Liver (tissue), 9 donors: ENCODE data around the gene KIAA0930. TPM values are rescaled to one million over a fixed set of nuclear protein-coding genes. Genes with fewer than 3 reads are reported as not detected.

Experiments
- DNase-seq: peaks from one replicate; pipeline ENCODE4 v3.0.0-alpha.2; 2017; ENCODE audit warnings: low spot score
- H3K27ac ChIP-seq, 2 donors: one replicate each; pipeline ENCODE4 v1.7.0; 2013; ENCODE audit warnings: inconsistent platforms in 2 of 2, low read length in 2 of 2, control low read depth in 1 of 2, low read depth in 1 of 2, mild to moderate bottlenecking in 1 of 2
- H3K27me3 ChIP-seq, 4 donors: one replicate each; pipeline versions ENCODE4 v1.6.1 to v1.7.0; 2013; ENCODE audit warnings: low read length in 3 of 4, inconsistent platforms in 1 of 4, mild to moderate bottlenecking in 1 of 4, moderate library complexity in 1 of 4; ENCODE audit not compliant: control insufficient read depth in 4 of 4, insufficient read depth in 4 of 4
- H3K36me3 ChIP-seq, 4 donors: one replicate each; pipeline versions ENCODE4 v1.6.1 to v1.7.0; 2013; ENCODE audit warnings: low read length in 3 of 4, mild to moderate bottlenecking in 3 of 4, low read depth in 1 of 4, moderate library complexity in 1 of 4; ENCODE audit not compliant: control insufficient read depth in 4 of 4, insufficient read depth in 3 of 4
- H3K4me1 ChIP-seq, 4 donors: one replicate each; pipeline versions ENCODE4 v1.6.1 to v1.7.0; 2013; ENCODE audit warnings: low read length in 3 of 4, mild to moderate bottlenecking in 3 of 4, moderate library complexity in 1 of 4; ENCODE audit not compliant: control insufficient read depth in 4 of 4, insufficient read depth in 4 of 4
- H3K4me3 ChIP-seq, 3 donors: one replicate each; pipeline versions ENCODE4 v1.6.1 to v1.7.0; 2013; ENCODE audit warnings: low read length in 3 of 3, control low read depth in 1 of 3, low read depth in 1 of 3, mild to moderate bottlenecking in 1 of 3
- H3K9ac ChIP-seq, 2 donors: one replicate each; pipeline ENCODE4 v1.7.0; 2013; ENCODE audit warnings: low read length in 2 of 2, mild to moderate bottlenecking in 2 of 2, moderate library complexity in 2 of 2, control low read depth in 1 of 2, low read depth in 1 of 2
- H3K9me3 ChIP-seq, 4 donors: one replicate each; pipeline versions ENCODE4 v1.6.1 to v1.7.0; 2013; ENCODE audit warnings: low read length in 3 of 4; ENCODE audit not compliant: control insufficient read depth in 4 of 4
- EGR1 ChIP-seq, 2 donors: IDR thresholded peaks; 2 replicates each; pipeline ENCODE4 v1.6.1; 2016 to 2018; ENCODE audit warnings: antibody characterized with exemption in 2 of 2, low read depth in 2 of 2
- FOXA1 ChIP-seq: IDR thresholded peaks from 2 replicates; pipeline ENCODE4 v1.6.1; 2016; ENCODE audit warnings: antibody characterized with exemption
- GABPA ChIP-seq, 2 donors: IDR thresholded peaks in 1 of 2; conservative IDR thresholded peaks in 1 of 2; 2 replicates each; pipeline ENCODE4 v1.6.1; 2016; ENCODE audit warnings: antibody characterized with exemption in 2 of 2, mild to moderate bottlenecking in 1 of 2, moderate library complexity in 1 of 2
- HNF4A ChIP-seq, 2 donors: conservative IDR thresholded peaks; 2 replicates each; pipeline ENCODE4 v1.6.1; 2016; ENCODE audit warnings: antibody characterized with exemption in 2 of 2, mild to moderate bottlenecking in 2 of 2
- HNF4G ChIP-seq: IDR thresholded peaks from 2 replicates; pipeline ENCODE4 v1.6.1; 2016; ENCODE audit warnings: antibody characterized with exemption
- JUND ChIP-seq, 2 donors: IDR thresholded peaks; 2 replicates each; pipeline ENCODE4 v1.6.1; 2016; ENCODE audit warnings: antibody characterized with exemption in 2 of 2
- NR2F2 ChIP-seq: IDR thresholded peaks from 2 replicates; pipeline ENCODE4 v1.6.1; 2016; ENCODE audit warnings: antibody characterized with exemption
- RAD21 ChIP-seq, 2 donors: IDR thresholded peaks; 2 replicates each; pipeline ENCODE4 v1.6.1; 2016; ENCODE audit warnings: antibody characterized with exemption in 2 of 2, mild to moderate bottlenecking in 2 of 2
- RXRA ChIP-seq, 2 donors: IDR thresholded peaks; 2 replicates each; pipeline ENCODE4 v1.6.1; 2017 to 2018; ENCODE audit warnings: antibody characterized with exemption in 2 of 2, mild to moderate bottlenecking in 1 of 2
- SP1 ChIP-seq: IDR thresholded peaks from 2 replicates; pipeline ENCODE4 v1.6.1; 2018; ENCODE audit warnings: antibody characterized with exemption, mild to moderate bottlenecking
- TAF1 ChIP-seq: conservative IDR thresholded peaks from 2 replicates; pipeline ENCODE4 v1.6.1; 2016; ENCODE audit warnings: antibody characterized with exemption, mild to moderate bottlenecking
- YY1 ChIP-seq: IDR thresholded peaks from 2 replicates; pipeline ENCODE4 v1.6.1; 2016; ENCODE audit warnings: antibody characterized with exemption, mild to moderate bottlenecking
- WGBS: extraction: QIAGEN DNeasy Blood & Tissue Kit; methylation state at CpG from one replicate; pipeline ENCODE4 v1.1.7; 2013; 5-methylcytosine and 5-hydroxymethylcytosine counted together
- polyA plus RNA-seq, 2 donors: library from polyadenylated mRNA; stranded (reverse) in 1 of 2; unstranded in 1 of 2; fragments of 200-250 nt in 1 of 2; fragments of >200 nt in 1 of 2; fragmentation: Nextera tagmentation in 1 of 2; extraction: Ambion mirVana in 1 of 2; gene quantifications; one replicate each; pipeline versions ENCODE4 v1.2.1 to v1.2.3, GENCODE V29; 2013 to 2015
- total RNA-seq, 2 donors: library from RNA; depleted of rRNA; stranded (reverse); fragments of >200 nt; gene quantifications; one replicate each; pipeline ENCODE4 v1.2.3, GENCODE V29; 2014
- TF ChIP-seq, protein P1 (sequence below): IDR thresholded peaks from 2 replicates; pipeline ENCODE4 v1.6.1; 2016; ENCODE audit warnings: antibody characterized with exemption
- TF ChIP-seq, protein P2 (sequence below): IDR thresholded peaks from 2 replicates; pipeline ENCODE4 v1.6.1; 2016; ENCODE audit warnings: antibody characterized with exemption
- TF ChIP-seq, protein P3 (sequence below): fragments of 150-350 bp; IDR thresholded peaks from 2 replicates; pipeline ENCODE4 v1.5.1; 2017; ENCODE audit warnings: improper control_type of control experiment, low read depth, low read length; ENCODE audit not compliant: missing input control
- TF ChIP-seq, protein P4 (sequence below): IDR thresholded peaks from 2 replicates; pipeline ENCODE4 v1.6.1; 2016; ENCODE audit warnings: antibody characterized with exemption
- TF ChIP-seq, protein P5 (sequence below): IDR thresholded peaks from 2 replicates; pipeline ENCODE4 v1.6.1; 2016; ENCODE audit warnings: antibody characterized with exemption, mild to moderate bottlenecking
- donor health status: healthy.
- donor health status: healthy.
- donor health status: healthy.
- donor health status: healthy.
- donor health status: healthy.

The KIAA0930 gene
- total and polyA plus RNA-seq, 4 donors: 6.1 to 30.0 (median 17.6) TPM

DNA sequence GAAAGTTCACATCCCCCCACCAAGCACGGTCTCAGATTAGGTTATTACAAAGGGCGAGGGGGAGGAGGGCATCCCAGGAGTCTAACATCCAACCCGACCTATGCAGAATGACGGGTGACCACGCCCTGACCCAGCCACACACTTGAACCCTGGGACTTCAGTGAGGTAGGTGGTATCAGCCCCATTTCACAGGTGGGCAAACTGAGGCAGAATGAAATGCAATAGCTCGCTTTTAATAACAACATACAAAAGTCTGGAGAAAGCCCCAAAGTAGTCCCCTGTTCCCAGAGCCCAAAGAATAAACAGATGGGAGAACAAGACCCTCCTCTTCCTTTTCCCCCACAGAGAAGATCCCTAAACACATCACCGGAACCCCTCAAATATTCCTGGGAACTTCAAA is 45.1 kb downstream of the KIAA0930 start (continued):
- no peak for TF ChIP-seq RXRA (IDR thresholded peaks at IDR 0.05)
- TF ChIP-seq, protein P1, sequence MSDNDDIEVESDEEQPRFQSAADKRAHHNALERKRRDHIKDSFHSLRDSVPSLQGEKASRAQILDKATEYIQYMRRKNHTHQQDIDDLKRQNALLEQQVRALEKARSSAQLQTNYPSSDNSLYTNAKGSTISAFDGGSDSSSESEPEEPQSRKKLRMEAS: no peak

DNA sequence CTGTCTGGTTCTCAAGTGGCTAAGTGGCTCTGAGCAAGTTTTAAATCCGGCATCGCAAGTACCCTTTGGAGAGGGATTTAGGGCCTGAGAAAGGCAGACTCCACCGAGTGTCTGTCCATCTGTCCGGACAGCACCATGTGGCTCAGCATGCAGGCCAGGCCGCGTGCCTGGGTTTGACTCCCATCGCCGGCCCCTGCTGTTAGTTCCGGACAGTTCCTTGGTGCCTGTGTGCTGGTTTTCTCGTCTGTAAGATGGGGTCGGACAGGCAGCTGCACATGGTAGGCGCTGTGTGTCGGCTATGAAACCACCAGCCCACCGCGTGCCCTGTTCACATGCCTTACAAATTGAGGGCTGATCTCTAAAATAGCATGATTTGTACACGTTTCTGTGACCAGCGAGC is 46.0 kb downstream of the KIAA0930 start:
- Histone ChIP-seq H3K27me3 (no peaks in the 10 kb centered on the region), H3K36me3 (peaks cover 4 to 33% (median 19%) of the 10 kb centered on the region in 4 donors), H3K4me1 (no peaks in the 10 kb centered on the region), H3K9me3 (no peaks in the 10 kb centered on the region), H3K4me3 (no peak overlapping the region), H3K9ac (no peak overlapping the region), H3K27ac (no peak overlapping the region)
- TF ChIP-seq NR2F2 (no peak), TAF1 (no peak), GABPA (IDR thresholded peaks at IDR 0.05 in 1 of 2, conservative IDR thresholded peaks at IDR 0.05 in 1 of 2) (no peak), EGR1 (IDR thresholded peaks at IDR 0.05; ENCODE audit: low read depth in 2 of 2) (no peak), HNF4A (conservative IDR thresholded peaks at IDR 0.05) (no peak)
- TF ChIP-seq, protein P2, sequence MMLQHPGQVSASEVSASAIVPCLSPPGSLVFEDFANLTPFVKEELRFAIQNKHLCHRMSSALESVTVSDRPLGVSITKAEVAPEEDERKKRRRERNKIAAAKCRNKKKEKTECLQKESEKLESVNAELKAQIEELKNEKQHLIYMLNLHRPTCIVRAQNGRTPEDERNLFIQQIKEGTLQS: no peak
- TF ChIP-seq, protein P3, sequence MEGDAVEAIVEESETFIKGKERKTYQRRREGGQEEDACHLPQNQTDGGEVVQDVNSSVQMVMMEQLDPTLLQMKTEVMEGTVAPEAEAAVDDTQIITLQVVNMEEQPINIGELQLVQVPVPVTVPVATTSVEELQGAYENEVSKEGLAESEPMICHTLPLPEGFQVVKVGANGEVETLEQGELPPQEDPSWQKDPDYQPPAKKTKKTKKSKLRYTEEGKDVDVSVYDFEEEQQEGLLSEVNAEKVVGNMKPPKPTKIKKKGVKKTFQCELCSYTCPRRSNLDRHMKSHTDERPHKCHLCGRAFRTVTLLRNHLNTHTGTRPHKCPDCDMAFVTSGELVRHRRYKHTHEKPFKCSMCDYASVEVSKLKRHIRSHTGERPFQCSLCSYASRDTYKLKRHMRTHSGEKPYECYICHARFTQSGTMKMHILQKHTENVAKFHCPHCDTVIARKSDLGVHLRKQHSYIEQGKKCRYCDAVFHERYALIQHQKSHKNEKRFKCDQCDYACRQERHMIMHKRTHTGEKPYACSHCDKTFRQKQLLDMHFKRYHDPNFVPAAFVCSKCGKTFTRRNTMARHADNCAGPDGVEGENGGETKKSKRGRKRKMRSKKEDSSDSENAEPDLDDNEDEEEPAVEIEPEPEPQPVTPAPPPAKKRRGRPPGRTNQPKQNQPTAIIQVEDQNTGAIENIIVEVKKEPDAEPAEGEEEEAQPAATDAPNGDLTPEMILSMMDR: no peak
- DNase-seq: no peak
- 97% methylated on average over 17 of the region's 17 CpGs for WGBS

DNA sequence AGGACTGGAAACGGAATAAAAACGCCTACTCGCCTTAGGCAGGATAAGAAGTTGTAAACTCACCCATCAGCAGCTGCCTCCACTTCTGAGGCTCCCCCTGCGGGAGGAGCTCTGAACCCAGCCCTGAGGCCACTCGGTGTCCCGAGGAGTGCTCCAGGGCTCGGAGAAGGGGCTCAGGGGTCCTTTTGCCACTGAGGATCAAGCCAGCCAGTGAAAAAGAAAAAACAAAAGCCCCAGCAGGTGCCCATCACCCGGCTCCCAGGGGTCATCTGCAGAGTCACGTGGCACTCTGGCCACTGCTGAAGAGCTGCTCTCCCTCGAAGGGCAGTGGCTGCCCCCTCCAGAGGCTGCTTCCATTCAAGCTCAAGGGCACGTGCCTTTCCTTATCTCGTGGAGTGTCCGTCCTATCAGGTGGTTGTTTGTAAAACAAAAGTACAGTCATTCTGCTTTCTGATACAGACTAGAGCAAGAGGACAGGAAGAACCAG is 48.0 kb downstream of the KIAA0930 start:
- 69% methylated on average over 13 of the region's 13 CpGs for WGBS
- TF ChIP-seq HNF4G: no peak
- no peak for TF ChIP-seq TAF1
- TF ChIP-seq JUND (IDR thresholded peaks at IDR 0.05): no peak
- TF ChIP-seq, protein P4, sequence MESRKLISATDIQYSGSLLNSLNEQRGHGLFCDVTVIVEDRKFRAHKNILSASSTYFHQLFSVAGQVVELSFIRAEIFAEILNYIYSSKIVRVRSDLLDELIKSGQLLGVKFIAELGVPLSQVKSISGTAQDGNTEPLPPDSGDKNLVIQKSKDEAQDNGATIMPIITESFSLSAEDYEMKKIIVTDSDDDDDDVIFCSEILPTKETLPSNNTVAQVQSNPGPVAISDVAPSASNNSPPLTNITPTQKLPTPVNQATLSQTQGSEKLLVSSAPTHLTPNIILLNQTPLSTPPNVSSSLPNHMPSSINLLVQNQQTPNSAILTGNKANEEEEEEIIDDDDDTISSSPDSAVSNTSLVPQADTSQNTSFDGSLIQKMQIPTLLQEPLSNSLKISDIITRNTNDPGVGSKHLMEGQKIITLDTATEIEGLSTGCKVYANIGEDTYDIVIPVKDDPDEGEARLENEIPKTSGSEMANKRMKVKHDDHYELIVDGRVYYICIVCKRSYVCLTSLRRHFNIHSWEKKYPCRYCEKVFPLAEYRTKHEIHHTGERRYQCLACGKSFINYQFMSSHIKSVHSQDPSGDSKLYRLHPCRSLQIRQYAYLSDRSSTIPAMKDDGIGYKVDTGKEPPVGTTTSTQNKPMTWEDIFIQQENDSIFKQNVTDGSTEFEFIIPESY: no peak
- TF ChIP-seq YY1: no peak
- TF ChIP-seq, protein P3: no peak
- no peak for TF ChIP-seq RAD21 (IDR thresholded peaks at IDR 0.05)
- TF ChIP-seq, protein P5, sequence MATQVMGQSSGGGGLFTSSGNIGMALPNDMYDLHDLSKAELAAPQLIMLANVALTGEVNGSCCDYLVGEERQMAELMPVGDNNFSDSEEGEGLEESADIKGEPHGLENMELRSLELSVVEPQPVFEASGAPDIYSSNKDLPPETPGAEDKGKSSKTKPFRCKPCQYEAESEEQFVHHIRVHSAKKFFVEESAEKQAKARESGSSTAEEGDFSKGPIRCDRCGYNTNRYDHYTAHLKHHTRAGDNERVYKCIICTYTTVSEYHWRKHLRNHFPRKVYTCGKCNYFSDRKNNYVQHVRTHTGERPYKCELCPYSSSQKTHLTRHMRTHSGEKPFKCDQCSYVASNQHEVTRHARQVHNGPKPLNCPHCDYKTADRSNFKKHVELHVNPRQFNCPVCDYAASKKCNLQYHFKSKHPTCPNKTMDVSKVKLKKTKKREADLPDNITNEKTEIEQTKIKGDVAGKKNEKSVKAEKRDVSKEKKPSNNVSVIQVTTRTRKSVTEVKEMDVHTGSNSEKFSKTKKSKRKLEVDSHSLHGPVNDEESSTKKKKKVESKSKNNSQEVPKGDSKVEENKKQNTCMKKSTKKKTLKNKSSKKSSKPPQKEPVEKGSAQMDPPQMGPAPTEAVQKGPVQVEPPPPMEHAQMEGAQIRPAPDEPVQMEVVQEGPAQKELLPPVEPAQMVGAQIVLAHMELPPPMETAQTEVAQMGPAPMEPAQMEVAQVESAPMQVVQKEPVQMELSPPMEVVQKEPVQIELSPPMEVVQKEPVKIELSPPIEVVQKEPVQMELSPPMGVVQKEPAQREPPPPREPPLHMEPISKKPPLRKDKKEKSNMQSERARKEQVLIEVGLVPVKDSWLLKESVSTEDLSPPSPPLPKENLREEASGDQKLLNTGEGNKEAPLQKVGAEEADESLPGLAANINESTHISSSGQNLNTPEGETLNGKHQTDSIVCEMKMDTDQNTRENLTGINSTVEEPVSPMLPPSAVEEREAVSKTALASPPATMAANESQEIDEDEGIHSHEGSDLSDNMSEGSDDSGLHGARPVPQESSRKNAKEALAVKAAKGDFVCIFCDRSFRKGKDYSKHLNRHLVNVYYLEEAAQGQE: no peak
- TF ChIP-seq HNF4A (conservative IDR thresholded peaks at IDR 0.05): no peak
- TF ChIP-seq SP1: no peak
- TF ChIP-seq, protein P1: no peak
- no peak for TF ChIP-seq EGR1 (IDR thresholded peaks at IDR 0.05; ENCODE audit: low read depth in 2 of 2)
- no peak for TF ChIP-seq NR2F2
- no peak for TF ChIP-seq FOXA1
- no peak for TF ChIP-seq GABPA (IDR thresholded peaks at IDR 0.05 in 1 of 2, conservative IDR thresholded peaks at IDR 0.05 in 1 of 2)

More for the DNA sequence above, 48.0 kb downstream of the KIAA0930 start:
- Histone ChIP-seq H3K27me3 (no peaks in the 10 kb centered on the region), H3K9ac (no peak overlapping the region), H3K36me3 (peaks cover 4 to 28% (median 12%) of the 10 kb centered on the region in 4 donors), H3K9me3 (no peaks in the 10 kb centered on the region), H3K4me1 (no peaks in the 10 kb centered on the region), H3K27ac (no peak overlapping the region), H3K4me3 (no peak overlapping the region)
- DNase-seq: no peak
